SK-N-MC (cell line): ENCODE data around the gene PAX5.

ENCODE experiments used
- FOXP2 ChIP-seq: optimal IDR thresholded peaks from 2 replicates; pipeline ENCODE3; 2011; ENCODE audit warnings: mild to moderate bottlenecking, moderate library complexity; ENCODE audit not compliant: insufficient read depth; ENCODE audit errors: extremely low read length, control extremely low read depth
- POLR2AphosphoS5 ChIP-seq: IDR thresholded peaks from 2 replicates; pipeline ENCODE4 v1.6.1; 2012; ENCODE audit warnings: mild to moderate bottlenecking, low read depth, low read length, borderline replicate concordance

- no peak for TF ChIP-seq POLR2AphosphoS5
- TF ChIP-seq FOXP2: no peak
Measured at GRCh38 chr9:37033682-37034304, at the start of gene PAX5.
